Measurements from ENCODE around the gene PI4KA.

Gene PI4KA

DNA sequence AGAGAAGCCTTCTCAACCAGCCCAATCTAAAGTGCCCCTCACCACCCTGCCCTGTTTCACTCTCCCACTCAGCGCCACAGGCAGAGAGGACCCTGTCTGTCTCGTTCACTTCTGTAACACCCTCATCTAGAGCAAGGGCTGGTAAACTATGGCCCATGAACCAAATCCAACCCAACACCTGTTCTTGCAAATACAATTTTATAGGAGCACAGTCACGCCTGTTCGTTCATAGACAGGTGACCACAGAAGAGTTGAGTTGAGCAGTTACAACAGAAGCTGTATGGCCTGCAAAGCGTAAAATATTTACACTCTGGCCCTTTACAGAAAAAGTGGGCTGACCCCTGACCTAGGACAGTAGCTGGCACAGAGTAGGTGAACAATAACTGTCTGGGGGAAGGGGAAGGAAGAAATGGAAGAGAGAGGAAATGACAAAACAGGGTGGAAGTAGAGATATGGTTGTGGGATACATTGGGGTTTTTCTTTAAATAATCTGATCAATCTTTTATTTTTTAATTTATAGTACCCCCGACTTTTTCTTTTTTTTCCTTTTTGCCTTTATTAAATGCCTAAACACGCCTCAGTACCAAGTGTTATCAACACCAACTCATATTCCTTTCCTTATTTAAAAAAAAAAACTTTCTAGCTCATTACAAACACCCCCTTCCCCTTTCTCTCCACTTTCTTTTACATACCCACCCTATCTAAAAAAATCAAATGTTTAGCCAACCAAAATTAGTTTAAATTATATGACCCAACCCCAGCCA, 63.8 kb downstream of the PI4KA start:
- TF ChIP-seq FOXM1 (IDR thresholded peaks at IDR 0.05; ENCODE audit: borderline replicate concordance, low read depth) (no peak), EGR1 (IDR thresholded peaks at IDR 0.05) (no peak), EP300 (IDR thresholded peaks at IDR 0.05; ENCODE audit: borderline replicate concordance) (no peak)
- TF ChIP-seq, protein P1, sequence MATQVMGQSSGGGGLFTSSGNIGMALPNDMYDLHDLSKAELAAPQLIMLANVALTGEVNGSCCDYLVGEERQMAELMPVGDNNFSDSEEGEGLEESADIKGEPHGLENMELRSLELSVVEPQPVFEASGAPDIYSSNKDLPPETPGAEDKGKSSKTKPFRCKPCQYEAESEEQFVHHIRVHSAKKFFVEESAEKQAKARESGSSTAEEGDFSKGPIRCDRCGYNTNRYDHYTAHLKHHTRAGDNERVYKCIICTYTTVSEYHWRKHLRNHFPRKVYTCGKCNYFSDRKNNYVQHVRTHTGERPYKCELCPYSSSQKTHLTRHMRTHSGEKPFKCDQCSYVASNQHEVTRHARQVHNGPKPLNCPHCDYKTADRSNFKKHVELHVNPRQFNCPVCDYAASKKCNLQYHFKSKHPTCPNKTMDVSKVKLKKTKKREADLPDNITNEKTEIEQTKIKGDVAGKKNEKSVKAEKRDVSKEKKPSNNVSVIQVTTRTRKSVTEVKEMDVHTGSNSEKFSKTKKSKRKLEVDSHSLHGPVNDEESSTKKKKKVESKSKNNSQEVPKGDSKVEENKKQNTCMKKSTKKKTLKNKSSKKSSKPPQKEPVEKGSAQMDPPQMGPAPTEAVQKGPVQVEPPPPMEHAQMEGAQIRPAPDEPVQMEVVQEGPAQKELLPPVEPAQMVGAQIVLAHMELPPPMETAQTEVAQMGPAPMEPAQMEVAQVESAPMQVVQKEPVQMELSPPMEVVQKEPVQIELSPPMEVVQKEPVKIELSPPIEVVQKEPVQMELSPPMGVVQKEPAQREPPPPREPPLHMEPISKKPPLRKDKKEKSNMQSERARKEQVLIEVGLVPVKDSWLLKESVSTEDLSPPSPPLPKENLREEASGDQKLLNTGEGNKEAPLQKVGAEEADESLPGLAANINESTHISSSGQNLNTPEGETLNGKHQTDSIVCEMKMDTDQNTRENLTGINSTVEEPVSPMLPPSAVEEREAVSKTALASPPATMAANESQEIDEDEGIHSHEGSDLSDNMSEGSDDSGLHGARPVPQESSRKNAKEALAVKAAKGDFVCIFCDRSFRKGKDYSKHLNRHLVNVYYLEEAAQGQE (IDR thresholded peaks at IDR 0.05; ENCODE audit: low read depth) = no peak

DNA sequence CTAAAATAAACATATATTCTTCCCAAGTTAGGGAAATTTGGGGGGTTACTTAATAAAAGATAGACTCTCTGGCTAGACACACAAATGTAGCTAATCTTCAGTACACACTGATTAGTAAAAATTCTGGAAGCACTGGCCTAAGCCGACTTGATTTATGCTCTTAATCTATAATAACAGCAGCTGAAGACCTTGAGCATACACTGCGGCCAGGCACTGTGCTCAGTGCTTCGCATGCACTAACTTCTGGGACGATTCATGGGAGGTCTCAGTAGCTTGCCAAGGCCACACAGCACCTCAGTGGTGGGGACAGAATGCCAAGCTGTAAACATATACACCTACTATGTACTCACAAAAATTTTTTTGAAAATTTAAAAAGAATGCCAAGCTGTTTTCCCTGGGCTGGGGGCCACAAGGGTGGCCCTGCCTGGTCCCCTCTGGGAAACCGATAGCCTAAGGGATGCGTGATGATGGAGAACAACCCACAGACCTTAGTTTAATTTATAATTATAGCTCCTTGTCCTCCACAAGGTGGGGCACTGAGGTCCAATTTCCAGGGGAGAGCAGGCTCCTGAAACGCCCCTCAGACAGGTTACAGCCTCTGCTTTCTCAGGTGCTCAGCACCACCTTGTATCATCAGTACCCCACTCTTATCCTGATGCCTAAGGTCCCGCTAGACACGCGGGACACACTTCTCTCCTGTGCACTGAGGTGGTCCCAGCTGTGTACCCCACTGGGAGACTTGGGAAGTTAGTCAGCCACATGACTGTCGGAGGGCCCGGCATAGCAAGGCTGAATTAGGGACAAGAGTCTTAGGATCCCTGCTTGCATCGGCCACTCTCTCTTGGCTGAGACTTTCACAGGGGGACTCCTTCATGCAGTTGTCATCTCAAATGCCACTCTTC, 64.6 kb downstream of the PI4KA start:
- TF ChIP-seq RAD21 (IDR thresholded peaks at IDR 0.05; ENCODE audit: low read depth) = no peak
- TF ChIP-seq FOXM1 (IDR thresholded peaks at IDR 0.05; ENCODE audit: borderline replicate concordance, low read depth) = no peak
- no peak for TF ChIP-seq CEBPB (IDR thresholded peaks at IDR 0.05)
- TF ChIP-seq TCF12 (IDR thresholded peaks at IDR 0.05; ENCODE audit: low read depth) = no peak
- no peak for TF ChIP-seq NFIC (IDR thresholded peaks at IDR 0.05)
- TF ChIP-seq, protein P2, sequence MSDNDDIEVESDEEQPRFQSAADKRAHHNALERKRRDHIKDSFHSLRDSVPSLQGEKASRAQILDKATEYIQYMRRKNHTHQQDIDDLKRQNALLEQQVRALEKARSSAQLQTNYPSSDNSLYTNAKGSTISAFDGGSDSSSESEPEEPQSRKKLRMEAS (IDR thresholded peaks at IDR 0.05) = no peak
- TF ChIP-seq CREB1 (IDR thresholded peaks at IDR 0.05; ENCODE audit: low read depth) = no peak
- TF ChIP-seq EGR1 (IDR thresholded peaks at IDR 0.05) = no peak
- TF ChIP-seq EP300 (IDR thresholded peaks at IDR 0.05; ENCODE audit: borderline replicate concordance) = no peak
- TF ChIP-seq TAF1 (IDR thresholded peaks at IDR 0.05; ENCODE audit: low read depth) = no peak
- TF ChIP-seq, protein P1 (IDR thresholded peaks at IDR 0.05; ENCODE audit: low read depth) = no peak
- no peak for TF ChIP-seq YY1 (IDR thresholded peaks at IDR 0.05; ENCODE audit: low read depth)
- TF ChIP-seq TEAD4 (IDR thresholded peaks at IDR 0.05) = no peak
- no peak for TF ChIP-seq ZBTB7A (IDR thresholded peaks at IDR 0.05; ENCODE audit: low read depth)
- TF ChIP-seq, protein P3, sequence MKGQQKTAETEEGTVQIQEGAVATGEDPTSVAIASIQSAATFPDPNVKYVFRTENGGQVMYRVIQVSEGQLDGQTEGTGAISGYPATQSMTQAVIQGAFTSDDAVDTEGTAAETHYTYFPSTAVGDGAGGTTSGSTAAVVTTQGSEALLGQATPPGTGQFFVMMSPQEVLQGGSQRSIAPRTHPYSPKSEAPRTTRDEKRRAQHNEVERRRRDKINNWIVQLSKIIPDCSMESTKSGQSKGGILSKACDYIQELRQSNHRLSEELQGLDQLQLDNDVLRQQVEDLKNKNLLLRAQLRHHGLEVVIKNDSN (IDR thresholded peaks at IDR 0.05) = no peak

DNA sequence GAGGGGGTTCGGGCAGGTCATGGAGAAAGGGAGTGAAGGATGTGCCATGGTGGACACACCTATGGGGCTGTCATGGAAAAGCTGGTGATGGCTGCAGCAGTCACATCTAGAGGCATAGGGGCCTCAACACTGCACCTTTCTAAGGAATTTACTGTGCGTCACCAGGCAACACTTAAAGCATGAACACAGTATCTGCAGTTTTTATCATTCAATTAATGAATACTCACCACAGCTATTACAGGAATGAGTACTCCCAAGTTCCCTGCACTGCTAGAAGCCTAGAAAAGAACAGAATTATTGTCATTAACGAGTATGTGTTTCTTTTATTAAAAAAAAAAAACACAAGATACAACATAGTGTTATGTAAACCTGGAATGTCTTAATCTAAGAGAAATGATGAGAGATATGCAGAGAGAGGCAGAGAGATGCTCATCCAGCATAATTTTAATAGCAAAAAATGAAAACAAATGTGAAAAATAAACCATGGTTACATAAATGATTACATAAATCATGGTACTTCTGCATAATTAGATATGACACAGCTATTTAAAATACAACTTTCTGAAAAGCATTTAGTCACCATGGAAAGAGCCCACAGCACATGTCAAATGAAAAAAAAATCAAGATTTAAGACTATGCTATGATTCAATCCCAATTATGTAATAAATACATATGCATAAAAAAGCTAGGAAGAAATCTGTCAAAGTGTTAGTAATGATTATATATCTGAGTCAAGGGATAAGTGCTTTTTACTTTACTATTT, 65.5 kb downstream of the PI4KA start:
- TF ChIP-seq FOXM1 (IDR thresholded peaks at IDR 0.05; ENCODE audit: borderline replicate concordance, low read depth) (no peak), RAD21 (IDR thresholded peaks at IDR 0.05; ENCODE audit: low read depth) (no peak), EGR1 (IDR thresholded peaks at IDR 0.05) (no peak), TAF1 (IDR thresholded peaks at IDR 0.05; ENCODE audit: low read depth) (no peak)

DNA sequence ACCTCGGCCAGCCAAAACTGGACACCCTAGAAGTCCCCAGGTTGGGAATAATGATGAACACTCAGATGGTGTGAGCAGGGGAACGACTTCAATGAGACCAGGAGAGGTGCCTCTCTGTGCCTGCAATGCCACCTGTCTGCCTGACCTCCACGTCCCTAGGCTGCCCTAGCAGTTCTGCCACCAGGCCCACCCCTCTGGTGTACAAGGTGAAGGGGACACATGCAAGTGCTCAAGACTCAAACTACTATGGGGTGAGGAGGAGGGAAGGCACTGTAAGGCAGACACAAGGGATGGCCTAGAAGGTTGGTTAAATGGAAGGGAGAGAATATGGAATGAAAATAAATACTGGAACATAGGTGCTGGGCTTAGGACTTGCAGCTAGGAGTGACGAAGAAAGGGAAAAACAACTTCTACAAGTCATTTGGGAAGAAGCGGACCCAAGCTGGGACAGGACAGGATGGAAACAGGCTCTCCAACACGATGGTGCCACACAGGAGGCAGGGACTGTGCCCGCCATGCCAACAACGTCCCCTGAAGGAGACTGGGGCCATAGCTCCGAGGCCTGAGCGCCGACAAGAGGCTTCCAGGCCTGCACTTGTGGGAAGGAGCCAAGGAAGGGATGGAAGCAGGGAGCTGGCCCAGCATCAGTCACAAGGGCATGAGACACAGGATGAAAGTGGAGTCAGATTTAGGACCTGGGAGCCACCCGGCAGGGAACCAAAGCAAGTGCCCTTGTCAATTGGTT, 66.2 kb downstream of the PI4KA start:
- TF ChIP-seq ZBTB7A (IDR thresholded peaks at IDR 0.05; ENCODE audit: low read depth) (no peak), CREB1 (IDR thresholded peaks at IDR 0.05; ENCODE audit: low read depth) (no peak), CEBPB (IDR thresholded peaks at IDR 0.05) (no peak), YY1 (IDR thresholded peaks at IDR 0.05; ENCODE audit: low read depth) (no peak), TAF1 (IDR thresholded peaks at IDR 0.05; ENCODE audit: low read depth) (no peak), RAD21 (IDR thresholded peaks at IDR 0.05; ENCODE audit: low read depth) (no peak), EGR1 (IDR thresholded peaks at IDR 0.05) (no peak), FOXM1 (IDR thresholded peaks at IDR 0.05; ENCODE audit: borderline replicate concordance, low read depth) (no peak), TEAD4 (IDR thresholded peaks at IDR 0.05) (no peak), NFIC (IDR thresholded peaks at IDR 0.05) (no peak), EP300 (IDR thresholded peaks at IDR 0.05; ENCODE audit: borderline replicate concordance) (no peak), TCF12 (IDR thresholded peaks at IDR 0.05; ENCODE audit: low read depth) (no peak)
- TF ChIP-seq, protein P3 (IDR thresholded peaks at IDR 0.05) = no peak
- TF ChIP-seq, protein P2 (IDR thresholded peaks at IDR 0.05) = no peak
- TF ChIP-seq, protein P1 (IDR thresholded peaks at IDR 0.05; ENCODE audit: low read depth) = no peak
